ENCODE data around the gene SLC25A18.

DNA sequence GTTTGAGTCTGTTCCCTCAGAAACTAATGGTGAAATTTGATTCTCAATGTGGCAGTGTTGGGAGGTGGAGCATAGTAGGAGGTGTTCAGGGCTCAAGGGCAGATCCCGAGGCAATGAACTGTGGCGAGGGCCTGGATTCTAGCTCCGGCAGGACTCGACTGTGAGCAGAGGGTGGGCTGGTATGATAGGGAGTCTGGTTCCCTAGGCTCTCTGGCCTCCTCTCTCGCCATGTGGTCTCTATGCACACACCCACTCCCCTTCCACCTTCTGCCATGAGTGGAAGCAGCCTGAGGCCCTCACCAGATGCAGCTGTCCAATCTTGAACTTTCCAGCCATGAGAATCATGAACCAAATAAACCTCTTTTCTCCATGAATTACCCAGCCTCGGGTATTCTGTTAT, 32.9 kb downstream of the SLC25A18 start:
- TF ChIP-seq, protein P1, sequence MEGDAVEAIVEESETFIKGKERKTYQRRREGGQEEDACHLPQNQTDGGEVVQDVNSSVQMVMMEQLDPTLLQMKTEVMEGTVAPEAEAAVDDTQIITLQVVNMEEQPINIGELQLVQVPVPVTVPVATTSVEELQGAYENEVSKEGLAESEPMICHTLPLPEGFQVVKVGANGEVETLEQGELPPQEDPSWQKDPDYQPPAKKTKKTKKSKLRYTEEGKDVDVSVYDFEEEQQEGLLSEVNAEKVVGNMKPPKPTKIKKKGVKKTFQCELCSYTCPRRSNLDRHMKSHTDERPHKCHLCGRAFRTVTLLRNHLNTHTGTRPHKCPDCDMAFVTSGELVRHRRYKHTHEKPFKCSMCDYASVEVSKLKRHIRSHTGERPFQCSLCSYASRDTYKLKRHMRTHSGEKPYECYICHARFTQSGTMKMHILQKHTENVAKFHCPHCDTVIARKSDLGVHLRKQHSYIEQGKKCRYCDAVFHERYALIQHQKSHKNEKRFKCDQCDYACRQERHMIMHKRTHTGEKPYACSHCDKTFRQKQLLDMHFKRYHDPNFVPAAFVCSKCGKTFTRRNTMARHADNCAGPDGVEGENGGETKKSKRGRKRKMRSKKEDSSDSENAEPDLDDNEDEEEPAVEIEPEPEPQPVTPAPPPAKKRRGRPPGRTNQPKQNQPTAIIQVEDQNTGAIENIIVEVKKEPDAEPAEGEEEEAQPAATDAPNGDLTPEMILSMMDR (IDR thresholded peaks at IDR 0.05) = no peak
- TF ChIP-seq POLR2A (IDR thresholded peaks at IDR 0.05) = no peak

Measured in Peyer's patch (tissue), 4 donors.